NCI-H345 treated with DMSO at 0.1 percent for 48 hours (cell line): ENCODE measurements around the gene KRT32.
"Not testable (repeated sequence)": the region's sequence is repeated elsewhere in the genome, so short reads cannot be mapped to it uniquely, and the experiment has no call there.

ENCODE experiments used
- DNase-seq: peaks from one replicate; lab custom pipeline; 2025; ENCODE audit not compliant: unreplicated experiment; lab: John Stamatoyannopoulos, UW

The KRT32 gene

GRCh38 chr17:41430376-41430775 is 36.8 kb downstream of the KRT32 start:
- DNase-seq: not testable (repeated sequence)

- DNase-seq: no peak
Observed at GRCh38 chr17:41429667-41430066, 37.5 kb downstream of the KRT32 start.

GRCh38 chr17:41428591-41429291 is 38.4 kb downstream of the KRT32 start:
- DNase-seq: no peak

GRCh38 chr17:41424111-41424635 is 43.0 kb downstream of the KRT32 start, which contains the start of gene KRT37:
TSS of gene KRT37 (minus strand) at chr17:41424585. CDS start at chr17:41424523, 62 bp downstream.
- DNase-seq: no peak

GRCh38 chr17:41422586-41422985 is 44.6 kb downstream of the KRT32 start:
- not testable (repeated sequence) for DNase-seq

- no peak for DNase-seq
Observed at GRCh38 chr17:41421617-41422016, 45.6 kb downstream of the KRT32 start.

GRCh38 chr17:41421116-41421515 is 46.1 kb downstream of the KRT32 start:
- DNase-seq: no peak

- no peak for DNase-seq
Observed at GRCh38 chr17:41420134-41420533, 47.1 kb downstream of the KRT32 start.

- no peak for DNase-seq
Observed at GRCh38 chr17:41419716-41420115, 47.5 kb downstream of the KRT32 start.

GRCh38 chr17:41418116-41418860 is 48.9 kb downstream of the KRT32 start:
- no peak for DNase-seq

GRCh38 chr17:41417576-41418015 is 49.6 kb downstream of the KRT32 start:
- no peak for DNase-seq

GRCh38 chr17:41417127-41417526 is 50.1 kb downstream of the KRT32 start:
- DNase-seq: no peak

- DNase-seq: no peak
Observed at GRCh38 chr17:41416479-41416878, 50.7 kb downstream of the KRT32 start.

GRCh38 chr17:41415833-41416335 is 51.3 kb downstream of the KRT32 start:
- no peak for DNase-seq

GRCh38 chr17:41415411-41415810 is 51.8 kb downstream of the KRT32 start:
- no peak for DNase-seq

GRCh38 chr17:41413982-41414381 is 53.2 kb downstream of the KRT32 start:
- no peak for DNase-seq

GRCh38 chr17:41413353-41413957 is 53.7 kb downstream of the KRT32 start:
- DNase-seq: no peak

- no peak for DNase-seq
Observed at GRCh38 chr17:41411072-41411840, 55.9 kb downstream of the KRT32 start.
